NCI-H1105 (cell line): Measurements from ENCODE around the gene LRIG2.
A peak's percentile ranks its signal among the peaks of the same experiment; 100 is the strongest.
"Not testable (repeated sequence)": the region's sequence is repeated elsewhere in the genome, so short reads cannot be mapped to it uniquely, and the experiment has no call there.

Source experiments
- DNase-seq: peaks from one replicate; lab custom pipeline; 2025; lab: John Stamatoyannopoulos, UW

Gene LRIG2

GRCh38 chr1:113072757-113073478 lies at the start of gene LRIG2:
Gene LRIG2 (plus strand): TSS chr1:113073198. CDS start chr1:113073407, 209 bp downstream.
- peak; percentile 97 for DNase-seq

GRCh38 chr1:113023316-113023715 lies 49.7 kb upstream of the LRIG2 start:
- DNase-seq = not testable (repeated sequence)

GRCh38 chr1:113027007-113027406 lies 46.0 kb upstream of the LRIG2 start:
- no peak for DNase-seq

GRCh38 chr1:113027449-113027848 lies 45.5 kb upstream of the LRIG2 start:
- no peak for DNase-seq

- DNase-seq = no peak
Measured at GRCh38 chr1:113029822-113030221, 43.2 kb upstream of the LRIG2 start.

GRCh38 chr1:113031171-113031933 lies 41.6 kb upstream of the LRIG2 start:
- DNase-seq = no peak

GRCh38 chr1:113035086-113035485 lies 37.9 kb upstream of the LRIG2 start:
- no peak for DNase-seq

GRCh38 chr1:113036639-113037321 lies 36.2 kb upstream of the LRIG2 start:
- no peak for DNase-seq

GRCh38 chr1:113040041-113040440 lies 33.0 kb upstream of the LRIG2 start:
- DNase-seq = no peak

GRCh38 chr1:113040718-113041412 lies 32.1 kb upstream of the LRIG2 start:
- no peak for DNase-seq

- no peak for DNase-seq
Measured at GRCh38 chr1:113041569-113042284, 31.3 kb upstream of the LRIG2 start.

- DNase-seq = peak; percentile 16
Measured at GRCh38 chr1:113042285-113043143, 30.5 kb upstream of the LRIG2 start.

GRCh38 chr1:113043144-113043488 lies 29.9 kb upstream of the LRIG2 start:
- DNase-seq = not testable (repeated sequence)

- DNase-seq = no peak
Measured at GRCh38 chr1:113046569-113046968, 26.4 kb upstream of the LRIG2 start.

- no peak for DNase-seq
Measured at GRCh38 chr1:113048064-113048463, 24.9 kb upstream of the LRIG2 start.

- DNase-seq = no peak
Measured at GRCh38 chr1:113053344-113054126, 19.5 kb upstream of the LRIG2 start.

- DNase-seq = no peak
Measured at GRCh38 chr1:113055570-113055969, 17.4 kb upstream of the LRIG2 start.

- DNase-seq = no peak
Measured at GRCh38 chr1:113057006-113057405, 16.0 kb upstream of the LRIG2 start.

GRCh38 chr1:113058941-113059706 lies 13.9 kb upstream of the LRIG2 start:
- peak; percentile 34 for DNase-seq
